NCI-H526 (cell line): ENCODE data around the gene SPACDR.
"Not testable (repeated sequence)": the region's sequence is repeated elsewhere in the genome, so short reads cannot be mapped to it uniquely, and the experiment has no call there.

ENCODE experiments used
- DNase-seq, 2 experiments: peaks; one replicate each; lab custom pipeline; 2025; lab: John Stamatoyannopoulos, UW

SPACDR gene

GRCh38 chr7:100465702-100466311, 1.7 kb upstream of the SPACDR start:
- DNase-seq, result peak; percentile 46 to 80

DNA sequence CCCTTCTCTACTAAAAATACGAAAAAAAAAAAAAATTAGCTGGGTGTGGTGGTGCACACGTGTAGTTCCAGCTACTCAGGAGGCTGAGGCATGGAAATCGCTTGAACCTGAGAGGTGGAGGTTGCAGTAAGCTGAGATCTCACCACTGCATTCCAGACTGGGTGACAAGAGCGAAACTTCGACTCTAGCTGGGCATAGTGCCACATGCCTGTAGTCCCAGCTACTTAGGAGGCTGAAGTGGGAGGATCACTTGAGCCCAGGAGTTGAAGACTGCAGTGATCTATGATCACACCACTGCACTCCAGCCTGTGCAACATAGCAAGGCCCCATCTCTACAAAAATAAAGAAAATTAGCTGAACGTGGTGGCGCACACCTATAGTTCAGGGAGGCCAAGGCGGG, 1.2 kb upstream of the SPACDR start:
- DNase-seq, result no peak

DNA sequence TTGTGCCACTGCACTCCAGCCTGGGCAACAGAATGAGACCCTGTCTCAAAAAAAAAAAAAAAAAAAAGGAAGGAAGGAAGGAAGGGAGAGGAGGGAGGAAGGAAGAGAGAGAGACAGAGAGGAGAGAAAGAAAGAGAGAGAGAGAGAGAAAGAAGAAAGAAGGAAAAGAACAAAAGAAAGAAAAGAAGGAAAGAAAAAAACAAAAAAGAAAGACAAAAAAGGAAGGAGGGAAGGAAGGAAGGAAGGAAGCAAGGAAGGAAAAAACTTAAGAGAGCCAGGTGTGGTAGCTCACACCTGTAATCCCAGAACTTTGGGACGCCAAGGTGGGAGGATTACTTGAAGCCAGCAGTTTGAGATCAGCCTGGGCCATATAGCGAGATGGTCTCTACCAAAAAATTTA, 731 bp upstream of the SPACDR start:
- no peak for DNase-seq

GRCh38 chr7:100457033-100457432, 7.0 kb downstream of the SPACDR start:
- no peak for DNase-seq

DNA sequence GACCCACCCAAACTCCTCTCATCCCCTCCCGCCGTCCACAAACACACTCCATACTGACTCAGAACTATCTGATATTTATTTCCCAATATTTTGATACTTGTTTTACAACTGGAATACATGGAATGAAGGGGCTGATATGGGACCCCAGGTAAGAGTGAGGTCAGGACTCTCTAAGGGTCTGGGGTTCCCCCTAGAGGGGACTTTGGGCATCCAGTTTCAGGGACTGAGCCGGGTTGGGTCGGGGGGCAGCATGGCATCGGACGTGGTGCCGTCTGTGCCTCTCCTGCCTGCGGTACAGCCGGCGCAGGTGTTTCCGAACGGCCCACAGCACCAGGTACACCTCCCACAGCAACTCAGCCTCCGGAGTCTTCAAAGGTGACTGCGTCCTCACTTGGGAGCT, 7.5 kb downstream of the SPACDR start:
- no peak for DNase-seq

DNA sequence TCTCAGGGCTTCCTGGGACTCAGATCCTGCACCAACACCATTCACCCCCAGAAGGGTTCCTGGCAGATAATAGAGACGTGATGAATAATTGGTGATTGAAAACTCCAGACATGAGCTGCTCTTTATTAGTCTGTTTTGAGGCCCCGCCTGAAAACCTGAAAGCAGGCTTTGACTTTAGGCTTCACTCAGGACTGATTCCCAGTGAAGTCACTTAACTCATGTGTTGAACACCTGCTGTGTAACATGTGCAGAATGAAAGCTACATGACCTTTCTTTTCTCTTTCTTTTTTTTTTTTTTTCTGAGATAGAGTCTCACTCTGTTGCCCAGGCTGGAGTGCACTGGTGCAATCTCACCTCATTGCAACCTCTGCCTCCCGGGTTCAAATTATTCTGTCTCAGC, 8.9 kb downstream of the SPACDR start:
- no peak for DNase-seq

DNA sequence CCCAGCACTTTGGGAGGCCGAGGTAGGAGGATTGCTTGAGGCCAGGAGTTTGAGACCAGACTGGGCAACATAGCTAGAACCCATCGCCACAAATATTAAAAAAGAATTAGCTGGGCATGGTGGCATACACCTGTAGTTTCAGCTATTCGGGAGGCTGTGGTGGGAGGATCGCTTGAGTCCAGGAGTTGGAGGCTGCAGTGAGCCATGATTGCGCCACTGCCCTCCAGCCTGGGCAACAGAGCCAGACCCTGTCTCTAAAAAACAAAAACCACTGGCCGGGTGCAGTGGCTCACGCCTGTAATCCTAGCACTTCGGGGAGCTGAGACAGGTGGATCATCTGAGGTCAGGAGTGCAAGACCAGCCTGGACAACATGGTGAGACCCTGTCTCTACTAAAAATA, 10.2 kb downstream of the SPACDR start:
- DNase-seq, result not testable (repeated sequence)

DNA sequence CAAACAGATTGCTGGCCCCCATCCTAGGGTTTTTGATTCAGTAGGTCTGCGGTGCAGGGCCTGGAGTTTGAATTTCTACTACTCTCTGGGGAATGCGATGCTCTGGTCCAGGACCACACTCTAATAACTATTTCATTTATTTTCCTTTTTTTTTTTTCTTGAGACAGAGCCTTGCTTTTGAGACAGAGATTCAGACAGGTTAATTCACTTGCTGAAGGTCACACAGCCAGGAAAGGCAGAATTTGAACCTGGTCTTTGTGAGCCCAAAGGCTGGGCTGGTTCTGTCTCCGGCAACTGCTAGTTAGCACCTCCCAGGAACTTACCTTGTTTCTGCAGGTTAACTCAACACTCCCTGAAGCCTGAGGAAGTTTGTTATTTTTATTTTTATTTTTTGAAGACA, 11.5 kb downstream of the SPACDR start:
- DNase-seq, result no peak

- DNase-seq, result no peak
These were observed 14.8 kb downstream of the SPACDR start for GRCh38 chr7:100449190-100449795.

DNA sequence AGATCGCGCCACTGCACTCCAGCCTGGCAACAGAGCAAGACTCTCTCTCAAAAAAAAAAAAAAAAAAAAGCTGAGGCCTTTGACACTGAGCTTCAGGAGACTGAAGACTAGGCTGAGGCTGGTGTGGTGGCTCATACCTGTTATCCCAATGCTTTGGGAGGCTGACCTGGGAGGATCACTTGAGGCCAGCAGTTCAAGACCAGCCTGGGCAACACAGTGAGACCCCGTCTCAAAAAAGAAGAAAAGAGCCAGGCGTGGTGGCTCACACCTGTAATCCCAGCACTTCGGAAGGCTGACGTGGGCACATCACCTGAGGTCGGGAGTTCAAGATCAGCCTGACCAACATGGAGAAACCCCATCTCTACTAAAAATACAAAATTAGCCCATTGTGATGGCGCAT, 16.7 kb downstream of the SPACDR start:
- DNase-seq, result not testable (repeated sequence)

DNA sequence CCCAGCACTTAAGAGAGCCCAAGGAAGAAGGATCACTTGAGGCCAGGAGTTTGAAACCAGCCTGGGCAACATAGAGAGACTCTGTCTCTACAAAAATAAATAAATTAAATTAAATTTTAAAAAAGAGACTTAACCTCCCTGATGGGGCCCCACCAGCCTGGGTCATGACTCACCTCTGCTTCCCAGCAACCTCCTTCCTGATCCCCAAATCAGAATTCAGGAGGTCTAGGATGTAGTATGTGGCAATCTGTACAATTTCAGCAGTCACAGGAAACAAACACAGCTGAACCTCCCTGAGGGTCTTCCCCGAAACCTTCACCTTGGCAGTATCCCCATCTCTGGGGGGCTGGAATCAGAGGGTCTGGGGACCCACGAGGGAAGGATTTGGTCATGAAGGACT, 18.0 kb downstream of the SPACDR start:
- DNase-seq, result no peak

- no peak for DNase-seq
These were observed 19.5 kb downstream of the SPACDR start for GRCh38 chr7:100444311-100445278.

- no peak for DNase-seq
These were observed 20.8 kb downstream of the SPACDR start for GRCh38 chr7:100443096-100443840.

GRCh38 chr7:100441641-100442535, 22.2 kb downstream of the SPACDR start:
- no peak for DNase-seq

DNA sequence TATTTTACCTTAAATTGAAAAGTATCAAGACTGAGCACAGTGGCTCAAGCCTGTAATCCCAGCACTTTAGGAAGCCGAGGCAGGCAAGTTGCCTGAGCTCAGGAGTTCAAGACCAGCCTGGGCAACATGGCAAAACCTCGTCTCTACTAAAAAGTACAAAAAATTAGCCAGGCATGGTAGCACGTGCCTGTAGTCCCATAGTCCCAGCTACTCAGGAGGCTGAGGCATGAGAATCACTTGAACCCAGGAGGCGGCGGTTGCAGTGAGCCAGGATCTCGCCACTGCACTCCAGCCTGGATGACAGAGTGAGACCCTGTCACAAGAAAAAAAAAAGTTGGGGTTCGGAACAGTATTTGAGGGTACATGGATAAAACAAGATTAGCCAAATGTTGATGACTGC, 24.8 kb downstream of the SPACDR start:
- DNase-seq, result not testable (repeated sequence)

GRCh38 chr7:100438731-100439130, 25.3 kb downstream of the SPACDR start:
- DNase-seq, result not testable (repeated sequence)

- DNase-seq, result no peak
These were observed 25.9 kb downstream of the SPACDR start for GRCh38 chr7:100438172-100438571.

- no peak for DNase-seq
These were observed 26.6 kb downstream of the SPACDR start for GRCh38 chr7:100437150-100438100.

GRCh38 chr7:100435401-100436304, 28.4 kb downstream of the SPACDR start:
- DNase-seq, result peak; percentile 48 to 71
